CD4-positive, alpha-beta T cell treated with Interleukin-15 for 1 hour (primary cell): Measurements from ENCODE around the gene FAF1.

Source experiments
- DNase-seq: peaks from one replicate; pipeline ENCODE4 v3.0.0-alpha.2; 2020

FAF1 gene

DNA sequence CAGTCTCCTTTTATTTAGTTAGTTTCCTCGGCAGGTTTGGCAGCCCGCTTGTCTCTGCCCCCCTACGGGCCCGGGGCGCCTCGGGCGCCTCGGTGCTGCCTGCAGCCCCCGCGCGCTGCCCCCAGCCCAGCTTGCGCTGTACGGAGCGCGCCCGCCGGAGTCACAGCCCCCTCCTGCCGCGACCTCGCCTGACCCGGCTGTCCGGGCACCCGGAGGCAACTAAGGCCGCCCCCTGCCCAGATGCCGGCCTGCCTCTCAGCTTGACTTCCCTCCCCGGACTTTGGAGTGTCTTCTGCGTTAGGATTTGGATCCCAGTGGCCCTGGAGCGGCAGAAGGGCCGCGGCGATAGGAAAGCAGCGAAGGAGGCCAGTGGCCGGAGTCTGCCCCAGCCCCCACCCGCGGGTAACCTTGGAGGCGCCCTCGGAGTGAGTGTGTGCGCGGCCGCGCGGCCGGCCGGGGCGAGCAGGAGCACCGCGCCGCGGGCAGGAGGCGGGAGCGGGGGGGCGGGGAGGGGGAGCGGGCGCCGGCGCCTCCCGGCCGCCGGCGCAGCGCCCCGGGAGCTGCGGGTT is 17.6 kb upstream of the FAF1 start:
- DNase-seq = no peak

DNA sequence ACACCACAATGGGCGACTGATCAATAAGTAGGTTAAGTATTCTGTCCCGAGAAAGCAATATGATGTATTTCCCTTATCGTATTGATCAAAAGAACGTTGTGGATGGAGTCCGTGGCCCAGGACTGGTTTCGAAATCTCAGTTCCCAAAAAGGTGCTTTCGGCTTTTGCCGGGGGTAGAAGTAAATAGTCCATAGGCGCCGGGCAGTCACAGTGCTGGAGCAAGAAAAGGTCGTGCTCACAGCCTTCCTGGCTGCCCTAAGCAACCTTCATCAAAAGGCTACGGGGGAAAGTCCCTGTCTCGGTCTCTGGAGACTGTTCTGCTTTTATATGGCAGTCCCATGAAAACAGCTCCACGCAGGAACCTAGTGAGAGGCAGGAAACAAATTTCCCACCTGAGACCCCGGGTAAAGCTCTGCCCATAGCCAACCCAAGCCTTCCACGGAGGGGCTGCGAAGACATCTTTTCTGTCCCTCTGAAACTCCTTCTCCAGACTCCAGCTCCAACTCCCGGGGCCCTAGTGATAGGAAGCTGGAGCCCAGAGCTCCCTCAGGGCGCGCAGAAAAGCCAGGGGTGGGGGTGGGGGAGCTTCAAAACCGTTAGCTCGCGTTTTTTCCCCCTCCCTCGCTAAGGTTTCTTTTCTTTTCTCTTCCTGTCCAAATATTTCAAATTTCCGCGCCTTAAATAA is 17.0 kb upstream of the FAF1 start:
- DNase-seq = peak; percentile 41

DNA sequence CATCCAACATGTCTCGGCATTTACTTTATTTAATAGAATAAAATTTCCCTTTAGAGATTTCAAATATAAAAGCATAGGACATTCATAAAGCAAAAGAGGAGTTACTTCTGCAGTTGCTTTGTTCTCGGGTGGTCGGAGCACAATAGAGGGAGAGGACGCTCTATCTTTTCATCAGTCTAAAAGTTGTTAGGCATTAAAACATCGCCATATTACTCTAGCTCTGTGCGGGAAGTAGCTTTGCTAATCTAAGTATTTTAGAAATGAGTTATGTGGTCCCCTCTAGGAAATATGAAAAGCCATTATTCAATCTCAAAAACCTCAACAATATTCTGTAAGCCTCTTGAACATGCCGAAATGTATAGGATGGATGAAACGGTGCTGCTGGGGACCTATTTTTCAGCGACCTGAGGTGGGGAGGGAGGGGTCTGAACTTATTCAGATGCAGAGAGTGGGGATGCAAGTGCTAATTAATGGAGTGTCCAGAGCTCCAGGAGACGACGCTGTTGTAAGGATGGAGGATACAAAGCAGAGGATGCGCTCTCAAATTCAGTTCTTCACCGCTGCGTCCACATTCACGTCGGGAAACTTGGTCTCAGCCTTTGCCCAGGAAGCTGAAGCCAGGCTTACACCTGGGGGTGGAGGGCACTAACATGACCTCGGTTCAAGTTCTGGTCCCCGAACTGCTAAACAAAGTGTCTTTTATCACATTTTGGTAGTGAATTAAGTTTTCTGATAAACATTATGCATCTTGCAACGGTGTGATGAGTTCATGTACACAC is 16.2 kb upstream of the FAF1 start:
- DNase-seq = no peak

DNA sequence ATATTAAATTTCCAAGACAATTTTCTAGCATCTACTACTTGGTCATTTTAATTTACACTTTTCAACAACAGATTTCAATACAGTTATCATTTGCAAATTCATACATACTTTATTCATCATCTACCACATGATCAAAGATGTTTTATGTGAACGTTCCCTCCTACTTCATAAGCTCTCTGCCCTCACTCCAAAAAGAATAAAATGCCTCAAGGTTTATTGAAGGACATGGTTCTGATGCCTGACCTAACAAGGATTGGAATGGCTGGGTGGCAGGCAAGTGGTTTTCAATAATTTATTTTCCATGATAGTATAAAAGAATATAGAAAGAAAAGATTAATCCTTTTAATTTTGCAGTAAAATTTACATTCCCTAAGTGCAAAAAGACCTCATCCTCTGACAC is 15.4 kb upstream of the FAF1 start:
- no peak for DNase-seq

DNA sequence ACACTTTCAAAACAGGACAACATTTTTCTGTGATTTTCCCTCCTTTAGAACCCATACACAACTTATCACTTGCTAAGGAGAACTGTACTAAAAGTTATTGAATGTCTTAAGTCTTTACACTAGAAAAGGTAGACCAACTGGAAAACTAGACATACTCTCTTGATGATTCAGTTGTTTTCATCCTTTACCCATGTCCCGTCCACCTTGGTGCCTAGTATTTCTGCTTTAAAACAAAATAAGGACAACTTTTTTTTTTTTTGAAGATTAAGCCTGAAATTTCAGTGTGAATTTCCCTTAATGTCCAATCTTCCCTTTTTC is 14.5 kb upstream of the FAF1 start:
- no peak for DNase-seq

DNA sequence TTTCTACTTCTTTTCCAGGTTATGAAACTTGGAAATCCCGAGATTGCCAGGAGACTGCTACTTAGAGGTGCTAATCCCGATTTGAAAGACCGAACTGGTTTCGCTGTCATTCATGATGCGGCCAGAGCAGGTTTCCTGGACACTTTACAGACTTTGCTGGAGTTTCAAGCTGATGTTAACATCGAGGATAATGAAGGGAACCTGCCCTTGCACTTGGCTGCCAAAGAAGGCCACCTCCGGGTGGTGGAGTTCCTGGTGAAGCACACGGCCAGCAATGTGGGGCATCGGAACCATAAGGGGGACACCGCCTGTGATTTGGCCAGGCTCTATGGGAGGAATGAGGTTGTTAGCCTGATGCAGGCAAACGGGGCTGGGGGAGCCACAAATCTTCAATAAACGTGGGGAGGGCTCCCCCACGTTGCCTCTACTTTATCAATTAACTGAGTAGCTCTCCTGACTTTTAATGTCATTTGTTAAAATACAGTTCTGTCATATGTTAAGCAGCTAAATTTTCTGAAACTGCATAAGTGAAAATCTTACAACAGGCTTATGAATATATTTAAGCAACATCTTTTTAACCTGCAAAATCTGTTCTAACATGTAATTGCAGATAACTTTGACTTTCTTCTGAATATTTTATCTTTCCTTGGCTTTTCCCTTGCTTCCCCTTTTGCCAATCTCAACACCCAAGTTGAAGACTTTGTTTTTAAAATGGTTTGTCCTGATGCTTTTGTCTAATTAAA is 14.0 kb upstream of the FAF1 start:
- no peak for DNase-seq

DNA sequence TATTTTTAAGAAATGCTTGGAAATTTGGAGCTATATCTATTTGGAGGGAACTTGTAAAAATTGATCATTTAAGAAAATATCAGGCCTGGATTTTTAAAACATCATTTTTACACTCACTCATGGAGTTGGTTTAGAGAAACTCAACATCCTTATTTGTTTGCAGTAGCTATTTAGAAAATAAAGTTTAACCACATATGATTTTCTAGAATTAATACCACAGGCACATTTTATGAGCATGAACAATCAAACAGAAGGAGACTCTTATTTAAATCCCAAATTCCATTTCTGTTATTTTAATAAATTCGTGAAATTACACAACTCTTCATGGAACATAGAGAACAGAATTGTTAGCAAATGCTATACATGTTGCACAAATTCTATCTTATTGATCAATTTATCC is 13.2 kb upstream of the FAF1 start:
- DNase-seq = no peak

DNA sequence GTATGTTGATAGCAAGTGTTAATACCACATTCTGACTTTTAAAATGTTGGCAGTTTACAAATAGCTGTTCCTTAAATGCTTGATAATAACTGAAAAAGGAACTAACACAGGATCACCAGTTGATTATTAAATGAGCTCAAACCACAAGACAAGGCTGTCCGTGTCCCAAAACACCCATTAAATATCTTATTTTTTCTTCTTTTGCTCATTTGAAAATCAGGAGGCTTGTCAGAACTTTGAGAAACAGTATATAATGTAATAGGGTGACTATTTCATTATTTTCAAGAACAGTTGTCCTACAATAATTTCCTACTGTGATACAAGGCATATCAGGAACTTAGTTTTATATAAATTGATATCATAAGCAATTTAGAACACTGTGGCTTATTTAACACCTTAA is 12.7 kb upstream of the FAF1 start:
- no peak for DNase-seq

DNA sequence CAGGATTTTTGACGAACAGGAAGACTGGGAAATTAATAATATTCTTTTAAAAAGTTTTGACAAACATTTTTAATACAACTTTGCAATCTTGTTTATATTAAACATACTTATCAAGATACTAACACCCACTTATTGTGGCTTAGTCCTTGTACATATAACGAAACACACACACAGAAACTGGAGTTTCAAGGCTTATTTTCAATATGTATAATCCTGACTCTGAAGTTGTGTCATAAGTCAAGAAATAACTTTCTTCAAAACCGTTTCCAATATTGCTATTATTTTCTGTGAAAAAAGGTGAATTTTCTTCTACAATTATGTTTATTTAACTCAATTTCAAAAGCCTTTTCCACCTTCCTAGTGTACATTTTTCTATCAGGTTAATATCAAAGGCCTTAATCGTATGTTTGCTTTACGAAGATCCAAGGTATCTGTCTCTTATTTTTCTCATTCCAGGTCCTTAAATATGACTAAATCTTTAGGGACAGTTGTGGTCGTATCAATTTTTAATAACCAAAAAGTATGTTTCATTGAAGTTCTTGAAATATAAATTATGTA is 11.8 kb upstream of the FAF1 start:
- no peak for DNase-seq

DNA sequence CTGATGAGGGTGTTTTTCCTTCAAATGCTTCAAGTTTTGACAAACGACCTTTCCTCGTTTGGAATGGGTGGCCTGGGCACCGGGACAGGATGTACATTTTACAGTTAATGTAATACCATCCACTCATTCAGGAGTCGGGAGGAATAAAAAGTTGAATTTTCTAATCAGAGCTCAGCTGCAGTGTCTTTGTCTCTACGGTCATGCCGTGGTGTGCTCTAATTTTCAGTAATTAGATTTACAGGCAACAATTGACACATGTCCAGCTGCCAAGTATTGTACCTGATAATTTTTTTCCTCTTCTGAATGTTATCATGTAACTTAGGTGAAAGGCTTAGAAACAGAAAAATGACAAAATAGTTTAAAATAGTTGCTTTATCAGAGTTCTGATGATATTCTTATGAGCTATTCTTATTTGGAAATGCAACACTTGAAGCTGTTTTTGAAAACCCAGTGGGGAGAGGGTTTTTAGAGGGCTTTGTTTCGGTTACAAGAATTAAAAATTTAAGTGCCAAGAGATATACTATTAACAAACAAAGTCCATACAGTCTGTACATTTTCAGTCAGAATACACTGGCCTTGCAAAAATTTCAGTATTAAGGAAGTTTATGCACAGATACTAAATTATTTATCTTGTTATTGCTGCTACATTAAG is 11.0 kb upstream of the FAF1 start:
- no peak for DNase-seq

DNA sequence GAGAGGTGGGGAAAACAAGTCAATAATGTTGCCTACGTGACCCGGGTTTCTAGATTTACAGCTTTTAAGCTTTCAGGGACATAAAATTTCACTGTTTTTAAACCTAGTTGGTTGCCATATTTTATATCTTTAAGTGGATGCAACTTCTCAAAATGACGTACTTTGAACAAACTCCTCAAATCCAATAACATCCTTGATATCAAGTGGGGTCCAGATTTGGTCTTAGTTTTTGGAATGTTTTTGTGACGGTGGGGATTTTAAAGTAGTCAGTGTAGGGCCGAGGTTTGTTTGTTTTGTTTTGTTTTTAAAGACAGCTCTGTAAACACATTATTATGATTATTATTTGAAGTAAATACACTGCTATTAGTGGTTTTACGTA is 10.4 kb upstream of the FAF1 start:
- no peak for DNase-seq

DNA sequence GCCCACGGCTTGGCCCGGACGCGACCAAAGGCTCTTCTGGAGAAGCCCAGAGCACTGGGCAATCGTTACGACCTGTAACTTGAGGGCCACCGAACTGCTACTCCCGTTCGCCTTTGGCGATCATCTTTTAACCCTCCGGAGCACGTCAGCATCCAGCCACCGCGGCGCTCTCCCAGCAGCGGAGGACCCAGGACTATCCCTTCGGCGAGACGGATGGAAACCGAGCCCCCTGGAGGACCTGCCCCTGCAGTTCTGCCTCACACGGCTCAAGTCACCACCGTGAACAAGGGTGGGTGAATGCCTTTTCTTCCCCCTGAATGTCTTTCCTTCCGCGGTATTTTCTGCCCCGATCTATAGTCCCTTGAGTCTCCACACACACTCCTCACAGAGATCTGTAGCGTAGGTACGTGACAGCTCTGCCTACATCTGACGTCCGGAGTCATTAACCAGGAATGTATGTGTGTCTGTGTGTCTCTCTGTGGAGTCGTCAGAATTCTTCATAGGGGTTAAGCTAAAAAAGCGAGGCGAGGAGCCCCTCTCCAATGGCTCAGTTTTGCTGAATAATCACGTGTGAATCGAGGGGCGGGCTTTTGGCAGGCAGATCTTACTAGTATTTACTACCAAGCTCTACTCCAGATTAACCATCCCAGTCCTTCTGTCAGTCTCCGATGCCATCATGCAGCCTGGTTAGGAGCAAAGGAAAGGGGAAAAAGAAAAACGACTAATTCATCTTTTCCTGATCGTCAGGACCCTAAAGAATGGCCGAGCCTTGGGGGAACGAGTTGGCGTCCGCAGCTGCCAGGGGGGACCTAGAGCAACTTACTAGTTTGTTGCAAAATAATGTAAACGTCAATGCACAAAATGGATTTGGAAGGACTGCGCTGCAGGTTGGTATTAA is 9.8 kb upstream of the FAF1 start, which contains the start of gene CDKN2C:
TSS of gene CDKN2C (plus strand) at position 635 of the 898 bp plus-strand sequence. CDS start at position 759, 124 bp downstream.
- peak; percentile 48 for DNase-seq

DNA sequence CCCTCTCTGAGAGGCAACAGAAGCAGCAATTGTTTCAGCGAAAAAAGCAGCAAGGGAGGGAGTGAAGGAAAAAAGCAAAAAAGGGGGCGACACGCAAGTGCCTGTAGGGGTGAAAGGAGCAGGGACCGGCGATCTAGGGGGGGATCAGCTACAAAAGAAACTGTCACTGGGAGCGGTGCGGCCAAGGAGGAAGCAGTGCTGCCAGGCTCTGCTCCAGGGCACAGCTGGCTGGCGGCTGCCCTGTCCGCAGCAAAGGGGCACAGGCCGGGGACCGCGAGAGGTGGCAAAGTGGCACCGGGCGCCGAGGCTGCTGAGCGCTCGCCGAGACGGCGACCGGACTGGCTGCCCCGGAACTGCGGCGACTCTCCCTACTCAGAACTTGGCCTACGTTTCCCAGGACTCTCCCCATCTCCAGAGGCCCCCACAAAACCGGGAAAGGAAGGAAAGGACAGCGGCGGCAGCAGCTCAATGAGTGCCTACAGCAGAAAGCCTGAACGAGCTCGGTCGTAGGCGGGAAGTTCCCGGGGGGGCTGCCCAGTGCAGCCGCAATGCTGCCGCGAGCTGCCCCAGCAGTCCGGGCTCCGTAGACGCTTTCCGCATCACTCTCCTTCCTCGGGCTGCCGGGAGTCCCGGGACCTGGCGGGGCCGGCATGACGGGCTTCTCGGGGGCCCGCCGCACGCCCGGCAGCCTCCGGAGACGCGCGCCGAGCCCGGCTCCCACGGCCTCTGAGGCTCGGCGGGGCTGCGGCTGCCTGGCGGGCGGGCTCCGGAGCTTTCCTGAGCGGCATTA is 8.9 kb upstream of the FAF1 start:
- DNase-seq = peak; percentile 43

DNA sequence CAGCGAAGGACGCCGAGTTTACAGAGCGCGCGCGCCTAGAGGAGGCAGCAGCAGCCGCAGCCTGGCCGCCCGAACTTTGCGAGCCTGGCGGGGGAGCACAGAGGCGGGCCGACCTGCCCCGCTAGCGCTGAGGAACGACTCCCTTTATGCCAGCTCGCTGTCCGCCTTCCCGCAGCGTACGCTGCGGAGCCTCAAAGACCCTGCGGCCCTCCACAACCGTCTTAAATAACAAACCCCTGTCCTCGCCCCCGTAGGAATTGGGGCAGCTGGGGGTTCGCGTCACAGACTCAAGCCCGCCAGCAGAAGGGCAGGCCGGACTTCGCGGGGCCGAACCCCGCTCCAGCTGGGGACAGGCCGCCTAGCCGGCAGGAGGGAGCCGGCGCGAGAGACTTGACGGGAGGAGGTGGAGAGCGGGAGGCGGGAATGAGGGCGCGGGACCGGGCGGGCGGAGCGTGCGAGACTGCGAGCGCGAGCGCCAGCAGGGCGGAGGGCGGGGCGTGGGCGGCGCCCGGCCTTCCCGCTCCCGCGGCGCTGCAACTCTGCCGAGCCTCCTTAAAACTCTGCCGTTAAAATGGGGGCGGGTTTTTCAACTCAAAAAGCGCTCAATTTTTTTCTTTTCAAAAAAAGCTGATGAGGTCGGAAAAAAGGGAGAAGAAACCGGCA is 8.2 kb upstream of the FAF1 start:
- peak; percentile 78 for DNase-seq

DNA sequence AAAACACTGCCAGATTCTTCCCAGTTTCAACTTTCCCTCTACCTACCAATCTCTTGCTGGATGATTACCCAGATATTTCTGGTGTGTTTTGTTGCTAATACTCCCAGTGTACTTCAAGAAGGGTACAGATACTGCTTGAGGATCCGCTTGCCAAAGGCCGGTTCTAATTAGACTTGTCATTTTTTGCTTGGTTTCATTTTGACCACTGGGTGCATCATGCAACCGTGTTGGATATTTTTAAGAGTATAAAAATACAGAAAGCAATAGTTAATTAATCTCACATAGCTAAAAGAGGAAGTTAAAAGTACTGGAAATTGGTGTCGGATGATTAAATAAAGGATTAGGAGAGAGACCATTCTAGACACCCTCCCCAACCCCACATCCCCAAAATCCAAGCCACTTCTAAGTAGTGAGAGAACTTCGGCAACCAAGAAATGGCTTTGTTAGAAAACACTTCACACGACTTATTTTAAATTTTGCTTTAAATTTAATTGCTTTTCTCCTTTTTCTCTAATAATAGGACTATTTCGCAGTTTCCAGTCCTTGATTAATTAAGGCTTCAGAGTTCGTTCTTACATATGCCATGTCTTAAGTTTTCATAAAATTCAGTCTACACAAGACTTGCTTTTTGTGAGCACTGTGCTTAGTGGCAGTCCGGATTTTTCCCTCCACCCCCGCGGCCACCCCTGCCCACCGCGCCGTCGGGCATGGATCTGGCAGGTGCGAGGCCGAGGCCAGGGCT is 7.5 kb upstream of the FAF1 start:
- no peak for DNase-seq

DNA sequence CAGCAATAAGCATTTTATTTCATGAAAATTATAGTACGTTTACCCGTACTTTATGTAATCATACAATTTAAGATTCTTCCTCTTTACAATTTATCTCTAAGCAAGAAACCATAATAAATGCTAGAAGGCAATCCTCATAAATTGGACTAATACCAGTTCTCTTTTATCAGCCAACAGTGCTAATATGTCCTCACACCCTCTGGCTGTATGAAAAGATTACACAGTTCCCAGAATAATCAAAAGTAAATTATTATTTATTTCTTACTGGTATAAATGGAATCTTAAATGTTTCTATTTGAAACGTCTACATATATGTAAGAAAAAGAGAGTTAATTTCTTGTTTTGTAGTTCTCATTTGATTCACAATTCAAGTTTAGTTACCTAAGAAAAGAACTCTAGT is 6.9 kb upstream of the FAF1 start:
- no peak for DNase-seq

DNA sequence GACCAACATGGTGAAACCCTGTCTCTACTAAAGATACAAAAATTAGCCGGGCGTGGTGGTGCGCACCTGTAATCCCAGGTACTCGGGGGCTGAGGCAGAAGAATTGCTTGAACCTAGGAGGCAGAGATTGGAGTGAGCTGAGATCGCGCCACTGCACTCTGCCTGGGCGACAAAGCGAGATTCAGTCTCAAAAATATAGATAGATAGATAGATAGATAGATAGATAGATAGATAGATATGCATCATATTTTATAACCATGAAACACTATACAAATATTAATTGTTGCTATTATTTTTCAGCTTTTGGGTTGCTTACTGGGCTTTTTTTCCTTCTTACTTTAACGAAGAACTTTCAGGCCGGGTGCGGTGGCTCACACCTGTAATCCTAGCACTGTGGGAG is 4.8 kb upstream of the FAF1 start:
- DNase-seq = no peak

DNA sequence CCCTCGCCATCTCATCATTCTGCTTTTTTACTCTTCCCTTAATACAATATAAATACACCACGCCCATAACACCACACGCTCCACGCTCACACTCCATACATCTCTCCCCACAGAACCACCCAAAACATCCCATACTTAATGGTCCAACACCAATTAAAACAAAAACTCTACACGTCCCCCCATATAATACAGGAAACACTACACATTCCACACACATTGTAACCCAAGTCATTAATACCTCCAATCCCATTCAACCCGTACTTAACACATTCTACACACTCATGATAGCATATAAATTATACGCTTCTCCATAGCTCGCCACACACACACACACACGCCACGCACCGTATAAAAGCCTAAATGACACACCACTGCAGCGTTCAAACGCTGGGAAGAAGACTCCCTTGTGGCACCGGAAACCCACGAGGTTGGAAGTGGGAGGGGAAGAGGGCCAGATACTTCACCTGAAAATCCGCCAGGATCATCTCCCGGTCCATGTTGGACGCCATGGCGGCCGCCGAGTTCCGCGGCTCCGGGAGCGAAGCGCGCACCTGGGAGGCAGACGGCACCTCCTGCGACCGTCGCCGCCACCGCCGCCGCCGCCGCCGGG is 659 bp downstream of the FAF1 start:
- DNase-seq = peak; percentile 33

DNA sequence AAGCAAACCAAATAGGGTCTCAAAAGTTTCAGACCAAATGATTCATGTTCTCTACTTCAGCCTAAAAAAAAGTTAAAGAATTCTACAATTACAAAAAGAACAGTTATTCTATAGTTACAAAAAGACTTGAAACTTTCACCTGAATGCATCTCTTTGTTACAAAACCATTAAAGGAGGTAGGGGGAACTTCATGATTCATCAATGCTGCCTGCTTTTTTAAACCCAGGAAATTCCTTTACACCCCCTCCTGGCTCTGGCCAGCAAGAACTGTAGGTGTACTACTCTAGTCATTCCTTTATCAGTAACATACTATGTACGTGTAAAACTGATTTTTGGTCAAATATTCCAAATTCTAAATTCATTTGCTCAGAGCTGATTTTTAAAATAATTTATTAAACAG is 5.0 kb downstream of the FAF1 start:
- DNase-seq = no peak
